Epidermal melanocyte (primary cell): Measurements from ENCODE around the gene NT5C2.
"Not testable (repeated sequence)": the region's sequence is repeated elsewhere in the genome, so short reads cannot be mapped to it uniquely, and the experiment has no call there.

Source experiments
- DNase-seq: peaks from one replicate; pipeline ENCODE4 v3.0.0; 2011; ENCODE audit warnings: low spot score; ENCODE audit not compliant: insufficient read length

The NT5C2 gene

GRCh38 chr10:103095005-103095404 lies 98.1 kb downstream of the NT5C2 start:
- no peak for DNase-seq

- no peak for DNase-seq
Measured at GRCh38 chr10:103090911-103091310, 102.2 kb downstream of the NT5C2 start.

GRCh38 chr10:103089493-103089892 lies 103.6 kb downstream of the NT5C2 start:
- no peak for DNase-seq

GRCh38 chr10:103086799-103087198 lies 106.3 kb downstream of the NT5C2 start:
- DNase-seq, result no peak

DNA sequence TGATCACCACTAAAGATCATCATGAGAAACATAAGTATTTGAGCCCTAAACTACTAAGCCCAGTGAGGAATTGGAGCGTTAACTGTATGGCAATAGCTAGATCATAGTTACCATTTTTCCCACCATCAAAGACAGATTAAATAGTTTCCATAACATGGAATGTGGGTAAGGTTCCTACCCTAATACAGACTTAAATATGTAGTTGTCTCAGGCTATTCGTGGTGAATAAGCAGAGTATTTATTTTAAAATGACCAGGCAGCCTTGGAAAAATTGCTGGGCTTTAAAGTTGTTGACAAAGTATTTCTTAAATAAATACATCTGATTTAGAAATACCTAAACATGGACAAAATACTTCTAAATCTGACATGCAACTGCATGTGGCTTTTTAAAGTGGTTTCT lies 106.8 kb downstream of the NT5C2 start:
- no peak for DNase-seq

DNA sequence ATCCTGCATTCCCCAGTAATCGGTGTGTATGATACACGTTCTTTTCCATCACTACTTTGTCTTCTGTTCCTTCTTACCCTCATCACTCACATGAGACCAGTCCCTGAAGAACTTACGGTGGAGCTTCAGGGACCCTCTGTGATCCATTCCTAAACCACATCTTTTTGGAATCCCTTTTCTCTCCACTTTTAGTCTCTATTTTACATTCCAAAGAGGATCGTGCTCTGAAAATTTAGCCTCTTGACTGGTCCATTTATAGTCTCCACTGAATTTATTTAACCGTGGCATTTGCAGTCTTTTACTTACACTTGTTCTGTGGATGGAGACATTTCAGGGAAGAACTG lies 109.1 kb downstream of the NT5C2 start:
- DNase-seq, result no peak

- no peak for DNase-seq
Measured at GRCh38 chr10:103083266-103083976, 109.7 kb downstream of the NT5C2 start.

DNA sequence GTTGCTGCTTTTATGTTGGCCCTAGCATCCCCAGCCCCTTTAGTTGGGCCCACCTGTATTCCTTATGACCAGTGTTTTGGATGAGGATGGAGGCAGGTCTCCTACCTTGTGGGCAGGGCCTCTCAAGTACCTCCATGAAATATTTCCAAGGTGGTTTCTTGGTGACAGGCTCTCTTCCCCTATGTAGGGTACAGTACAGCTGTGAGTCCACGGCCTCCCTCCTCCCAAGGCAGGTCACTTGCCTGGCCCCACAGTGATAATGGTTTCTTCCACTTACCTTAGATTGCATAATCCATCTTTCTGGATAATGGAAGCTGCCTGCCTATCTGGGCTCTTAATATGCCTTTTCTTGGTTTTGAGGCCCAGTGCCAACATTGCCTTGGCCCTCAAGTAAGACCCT lies 110.4 kb downstream of the NT5C2 start:
- no peak for DNase-seq

- no peak for DNase-seq
Measured at GRCh38 chr10:103080891-103081581, 112.0 kb downstream of the NT5C2 start.

DNA sequence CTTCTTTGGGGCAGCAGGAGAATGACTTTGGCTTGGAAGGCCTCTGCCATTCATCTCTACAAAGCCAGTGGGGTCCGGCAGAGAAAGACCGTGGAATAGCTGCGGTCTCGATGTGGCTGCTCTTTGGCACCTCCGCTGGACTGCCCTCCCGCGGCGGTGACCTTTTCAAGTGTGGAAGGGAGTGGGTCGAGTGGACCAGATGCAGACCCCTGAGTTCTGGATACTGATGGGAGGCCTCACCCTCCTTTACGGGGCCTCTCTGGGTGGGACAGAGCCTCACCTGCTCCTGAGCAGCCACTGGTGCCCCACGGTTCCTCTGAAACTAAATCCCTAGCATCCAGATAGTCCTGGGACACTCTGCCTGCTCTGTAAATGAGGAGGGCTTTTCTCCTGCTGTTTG lies 113.1 kb downstream of the NT5C2 start:
- no peak for DNase-seq

DNA sequence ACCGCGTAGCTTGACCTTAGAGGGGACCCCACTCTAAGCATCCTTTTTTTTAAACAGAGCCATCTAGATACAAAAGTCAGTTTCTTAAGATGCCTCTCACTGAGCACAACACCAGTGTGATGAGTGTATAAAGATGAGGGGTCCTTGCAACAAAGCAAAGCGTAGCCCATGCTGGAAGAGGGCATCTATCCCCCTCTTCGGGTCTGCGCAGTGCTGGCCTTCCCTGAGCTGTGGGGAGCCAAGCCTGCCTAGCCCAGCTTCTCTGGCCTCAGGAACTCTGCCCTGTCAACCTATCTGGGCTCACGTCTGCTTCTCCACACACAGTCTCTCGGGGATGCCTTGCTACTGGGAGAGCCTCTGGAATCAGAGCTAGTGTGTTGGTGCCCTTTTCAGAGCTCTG lies 114.0 kb downstream of the NT5C2 start:
- DNase-seq, result no peak

GRCh38 chr10:103078676-103079075 lies 114.4 kb downstream of the NT5C2 start:
- DNase-seq, result no peak

DNA sequence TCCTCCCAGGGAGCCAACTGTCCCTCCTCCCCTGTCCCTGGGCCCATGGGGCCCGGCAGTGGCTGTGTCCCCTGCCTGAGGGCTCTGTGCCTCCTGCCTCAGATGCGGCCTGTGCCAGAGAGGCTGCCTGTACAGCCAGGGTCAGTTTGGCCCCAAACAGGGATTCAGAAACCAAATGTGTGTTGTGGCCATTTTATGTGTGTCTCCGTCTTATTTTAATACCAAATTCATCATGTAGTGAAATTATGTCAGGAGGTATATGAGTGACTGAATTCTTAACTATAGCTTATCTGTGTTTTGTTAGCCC lies 114.8 kb downstream of the NT5C2 start:
- DNase-seq, result no peak

DNA sequence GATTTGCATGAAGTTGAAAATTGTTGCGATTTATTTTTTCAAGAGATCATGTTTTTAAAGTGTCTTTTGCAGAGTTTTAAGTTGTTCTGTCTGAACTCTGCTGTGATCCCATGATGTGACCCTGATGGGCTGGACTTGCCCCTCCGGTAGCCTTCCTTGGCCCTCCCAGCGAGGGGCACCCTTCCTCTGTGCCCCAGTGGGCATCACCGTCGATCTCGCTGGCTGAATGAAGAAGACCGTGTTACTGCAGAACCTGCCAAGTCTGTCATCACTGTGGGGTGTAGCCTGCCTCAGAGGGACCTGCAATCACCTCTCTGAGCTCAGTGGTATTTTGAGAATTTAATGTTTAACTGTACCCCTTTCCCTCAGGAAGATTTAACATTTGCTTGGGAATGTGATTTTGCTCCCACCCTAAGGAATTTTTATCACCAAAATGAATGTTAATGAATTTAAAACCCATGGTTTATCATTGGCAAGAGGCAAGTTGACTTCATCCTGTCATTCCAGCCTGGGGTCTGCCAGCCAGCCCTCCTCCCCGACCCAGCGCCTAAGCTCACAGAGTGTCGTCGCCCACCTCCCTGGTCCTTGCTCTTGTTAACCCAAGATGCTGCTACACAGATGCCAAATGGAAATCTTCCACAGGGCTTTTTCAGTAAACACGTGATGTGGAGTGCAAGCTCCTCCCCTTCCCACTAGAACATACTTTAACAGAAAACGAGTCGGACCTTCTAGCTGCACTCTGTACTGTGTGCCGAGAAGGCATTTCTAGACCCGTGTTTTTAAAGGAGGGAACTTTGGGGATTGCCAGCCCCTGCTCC lies 115.4 kb downstream of the NT5C2 start:
- DNase-seq, result no peak

DNA sequence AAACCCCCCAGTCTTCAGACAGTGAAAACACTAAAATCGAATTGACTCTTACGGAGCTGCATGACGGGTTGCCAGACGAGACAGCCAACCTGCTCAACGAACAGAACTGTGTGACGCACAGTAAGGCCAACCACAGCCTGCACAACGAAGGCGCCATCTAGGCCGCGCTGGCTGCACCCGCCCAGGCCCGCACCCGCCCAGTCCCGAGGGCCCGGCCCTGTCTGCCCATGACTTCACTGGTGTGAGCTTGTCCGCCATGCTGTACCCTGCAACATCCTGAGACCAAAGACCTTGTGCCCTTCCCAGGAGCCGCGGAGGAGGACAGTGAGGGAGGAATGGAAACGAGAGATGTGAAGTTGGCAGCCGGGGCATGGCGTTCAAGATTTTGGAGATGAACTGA lies 116.1 kb downstream of the NT5C2 start:
- no peak for DNase-seq

GRCh38 chr10:103072891-103073290 lies 120.2 kb downstream of the NT5C2 start:
- DNase-seq, result no peak

DNA sequence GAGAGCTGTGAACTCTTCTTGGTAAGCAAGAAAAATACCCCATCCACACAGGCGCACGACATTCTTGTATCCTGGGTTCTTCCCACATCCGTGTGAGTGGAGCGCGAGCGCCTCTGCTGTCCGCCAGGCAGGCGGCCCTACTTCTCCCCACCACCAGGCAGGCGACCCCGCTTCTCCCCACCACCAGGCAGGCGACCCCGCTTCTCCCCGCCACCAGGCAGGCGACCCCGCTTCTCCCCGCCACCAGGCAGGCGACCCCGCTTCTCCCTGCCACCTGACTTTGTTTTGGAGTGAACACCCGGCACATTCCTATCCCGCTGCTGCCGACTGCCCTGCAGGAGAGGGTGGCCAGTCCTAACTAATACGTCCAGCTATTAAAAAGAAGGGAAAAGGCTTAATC lies 120.8 kb downstream of the NT5C2 start:
- no peak for DNase-seq

- no peak for DNase-seq
Measured at GRCh38 chr10:103069453-103070331, 123.4 kb downstream of the NT5C2 start.

- DNase-seq, result no peak
Measured at GRCh38 chr10:103067956-103068355, 125.1 kb downstream of the NT5C2 start.

DNA sequence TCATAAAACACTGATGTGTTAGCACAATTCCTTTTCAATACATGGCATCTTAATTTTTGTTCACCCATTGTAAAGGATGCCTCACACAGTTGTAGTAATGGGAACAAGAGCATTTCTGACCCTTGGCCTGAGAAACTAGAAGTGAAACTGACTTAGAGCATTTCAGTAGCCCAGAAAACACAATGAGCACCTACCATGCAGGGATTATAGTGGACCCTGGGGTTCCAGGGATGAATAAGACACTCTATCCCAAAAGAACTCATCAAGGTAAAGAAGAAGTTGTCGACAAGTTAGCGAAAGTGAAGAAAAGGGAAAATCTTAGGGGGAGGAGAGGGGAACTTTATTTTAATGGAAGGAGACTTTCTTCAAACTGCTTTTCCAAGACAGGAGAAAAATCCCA lies 125.6 kb downstream of the NT5C2 start:
- DNase-seq, result no peak

- DNase-seq, result not testable (repeated sequence)
Measured at GRCh38 chr10:103067099-103067477, 126.0 kb downstream of the NT5C2 start.
